Measurements from ENCODE around the gene CENPE.

CENPE gene

DNA sequence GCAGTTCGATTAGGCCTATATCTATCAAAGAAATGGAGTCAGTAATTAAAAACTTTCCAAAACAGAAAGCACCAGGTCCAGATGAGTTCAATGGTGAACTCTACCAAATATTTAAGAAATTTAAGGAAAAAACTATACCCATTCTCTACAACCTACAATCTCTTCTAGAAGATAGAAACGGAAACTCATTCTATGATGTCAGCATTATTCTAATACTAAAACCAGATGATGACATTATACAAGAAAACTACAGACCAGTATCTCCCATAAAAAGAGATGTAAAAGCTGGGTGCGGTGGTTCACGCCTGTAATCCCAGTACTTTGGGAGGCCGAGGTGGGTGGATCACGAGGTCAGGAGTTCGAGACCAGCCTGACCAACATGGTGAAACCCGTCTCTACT lies 69.0 kb downstream of the CENPE start:
- DNase-seq, result no peak

DNA sequence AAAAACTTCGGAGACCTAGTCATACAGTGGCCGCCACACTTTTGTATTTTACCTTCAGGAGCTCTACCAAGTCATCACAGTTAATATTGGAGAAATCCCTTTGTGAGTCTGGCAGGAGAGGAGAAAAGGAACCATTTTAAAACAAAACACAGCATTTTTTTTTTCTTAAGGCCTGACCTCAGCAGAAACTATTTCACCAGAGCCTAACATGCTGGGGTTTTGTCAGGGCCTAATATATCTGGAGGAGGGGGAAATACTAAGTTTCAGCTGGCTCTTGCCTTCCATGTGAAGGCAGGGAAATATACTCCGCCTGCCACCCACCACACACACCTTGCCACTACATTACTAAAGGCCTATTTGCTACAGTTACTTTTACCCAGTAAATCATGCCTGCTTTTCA lies 72.0 kb downstream of the CENPE start:
- no peak for DNase-seq

DNA sequence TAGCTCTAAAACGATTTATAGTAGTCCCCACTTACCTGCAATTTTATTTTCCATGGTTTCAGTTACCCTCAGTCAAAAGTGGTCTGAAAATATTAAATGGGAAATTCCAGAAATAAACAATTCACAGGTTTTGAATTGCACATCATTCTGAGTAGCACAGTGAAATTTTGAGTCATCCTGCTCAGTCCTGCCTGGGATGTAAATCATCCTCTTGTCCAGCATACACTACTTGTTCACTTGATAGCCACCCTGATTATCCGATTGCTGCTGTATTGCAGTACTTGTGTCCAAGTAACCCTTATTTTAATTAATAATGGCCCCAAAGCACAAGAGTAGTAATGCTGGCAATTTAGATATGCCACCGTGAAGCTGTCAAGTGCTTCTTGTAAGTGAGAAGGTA lies 75.0 kb downstream of the CENPE start:
- no peak for DNase-seq

DNA sequence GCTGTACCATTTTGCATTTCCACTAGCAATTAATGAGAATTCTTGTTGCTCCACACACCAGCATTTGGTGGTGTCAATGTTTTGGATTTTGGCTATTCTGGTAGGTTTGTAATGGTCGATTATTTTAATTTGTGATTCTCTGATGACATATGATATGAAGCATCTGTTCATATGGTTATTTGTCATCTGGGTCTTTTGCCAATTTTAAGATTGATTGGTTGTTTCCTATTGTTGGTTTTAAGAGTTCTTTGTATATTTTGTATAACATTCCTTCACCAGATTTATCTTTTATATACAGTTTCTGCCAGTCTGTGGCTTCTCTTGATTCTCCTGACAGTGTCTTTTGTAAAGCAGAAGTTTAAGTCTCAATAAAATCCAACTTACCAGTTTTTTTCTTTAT lies 80.0 kb downstream of the CENPE start:
- no peak for DNase-seq

DNA sequence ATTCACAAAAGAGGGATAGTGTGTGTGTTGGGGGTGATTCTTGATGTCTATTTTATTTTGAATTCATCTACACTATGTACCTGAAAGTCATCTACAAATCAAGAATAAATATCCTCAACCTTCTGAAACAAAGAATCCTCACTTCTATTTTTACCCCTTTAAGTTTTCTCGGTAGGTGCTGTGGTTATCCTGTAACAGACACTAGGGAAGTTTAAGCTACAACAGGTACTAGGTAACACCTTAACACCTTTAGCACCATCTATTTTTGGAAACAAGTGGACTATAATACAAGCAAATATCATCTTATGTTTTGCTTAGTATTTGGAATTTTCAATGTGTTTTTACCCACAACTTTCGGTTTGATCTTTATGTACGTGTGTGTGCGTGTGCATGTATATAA lies 86.5 kb downstream of the CENPE start:
- DNase-seq, result no peak

DNA sequence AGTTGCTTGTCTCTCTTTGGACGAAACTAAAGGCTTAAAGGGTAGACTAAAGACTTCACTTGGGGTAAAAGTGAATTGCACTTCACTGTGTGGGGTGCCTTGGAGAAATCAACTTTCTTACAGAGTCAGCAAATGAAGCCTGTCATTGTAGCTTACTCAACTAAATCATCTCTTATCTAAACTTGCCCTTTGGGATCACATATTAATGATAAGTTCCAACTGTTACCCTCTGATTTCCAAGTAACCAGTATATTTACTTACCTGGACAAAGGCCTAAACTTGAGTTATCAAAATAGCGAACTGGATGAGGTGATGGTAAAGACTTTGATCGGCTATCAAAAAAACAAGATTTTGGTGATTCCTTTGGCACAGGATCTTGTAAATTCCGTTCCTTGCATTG lies 89.6 kb downstream of the CENPE start:
- no peak for DNase-seq

DNA sequence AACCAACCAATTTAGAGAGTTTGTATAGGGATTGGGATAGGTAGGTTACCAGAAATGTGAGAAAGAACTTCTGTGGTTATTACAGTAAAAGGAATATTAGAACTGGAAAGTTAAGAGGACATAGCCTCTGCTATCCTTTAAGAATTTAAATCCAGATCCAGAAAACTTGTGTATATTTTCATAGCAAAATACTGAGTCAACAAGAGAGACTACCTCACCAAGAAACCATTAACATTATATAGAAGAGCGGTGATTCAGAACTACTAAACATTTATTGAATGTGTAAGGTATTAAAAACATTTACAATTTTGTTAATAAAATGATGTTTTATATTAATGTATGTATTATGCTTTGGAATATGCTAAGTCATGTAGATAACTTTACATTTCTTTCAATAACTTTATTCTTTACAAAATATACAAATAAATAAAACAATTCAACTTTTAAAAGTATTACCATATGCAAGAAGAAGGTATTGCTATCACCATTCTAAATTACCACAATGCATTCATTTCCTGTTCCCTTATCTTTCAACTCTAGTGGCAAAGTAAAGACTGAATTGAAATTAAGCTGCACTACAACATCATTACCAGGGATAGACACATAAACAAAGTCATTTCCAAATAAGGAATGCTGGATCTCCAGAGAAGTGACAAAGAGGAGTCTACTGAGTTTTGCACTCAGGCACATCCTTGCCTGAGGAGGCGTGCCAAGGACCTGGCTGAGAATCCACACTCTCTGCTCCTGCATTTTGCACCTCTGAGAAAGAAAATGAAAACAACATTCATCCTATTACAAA lies 92.4 kb downstream of the CENPE start:
- DNase-seq, result no peak

DNA sequence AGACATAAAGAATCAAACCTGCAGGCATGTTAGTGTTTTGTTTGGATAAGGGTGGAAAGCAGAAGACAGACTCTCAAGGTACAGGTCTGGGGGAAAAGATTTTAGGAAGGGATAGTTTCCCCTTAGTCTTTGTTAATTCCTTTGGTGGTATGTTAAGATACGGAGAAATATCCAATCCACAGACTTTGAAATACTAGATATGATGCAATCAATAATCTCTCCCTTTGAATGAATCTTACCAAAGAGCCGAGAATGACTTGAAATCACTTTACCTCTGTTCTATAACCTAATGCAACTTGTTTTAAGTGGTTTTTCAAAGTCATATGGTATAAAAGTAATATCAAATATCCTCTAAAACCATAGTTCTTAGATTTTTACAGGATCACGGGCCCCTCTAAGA lies 93.3 kb downstream of the CENPE start:
- no peak for DNase-seq

DNA sequence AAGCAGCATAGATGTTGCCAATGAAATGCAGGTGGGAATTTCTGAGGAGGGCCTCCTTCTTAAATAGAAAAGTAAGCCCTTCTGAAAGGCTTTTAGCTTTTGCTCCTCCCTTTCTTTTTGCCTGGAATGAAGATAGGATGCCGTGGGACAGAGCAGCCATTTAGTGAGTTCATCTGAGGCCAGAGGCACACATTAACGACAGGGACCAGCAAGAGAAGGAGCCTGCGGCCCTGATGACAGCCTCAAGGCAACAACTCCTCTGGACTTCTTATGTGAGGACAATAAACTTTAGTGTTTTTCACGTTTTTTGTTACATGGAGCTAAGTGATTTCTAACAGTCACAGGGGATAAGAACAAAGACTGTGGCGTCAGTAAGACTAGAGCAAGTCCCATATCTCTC lies 97.5 kb downstream of the CENPE start:
- DNase-seq, result no peak

DNA sequence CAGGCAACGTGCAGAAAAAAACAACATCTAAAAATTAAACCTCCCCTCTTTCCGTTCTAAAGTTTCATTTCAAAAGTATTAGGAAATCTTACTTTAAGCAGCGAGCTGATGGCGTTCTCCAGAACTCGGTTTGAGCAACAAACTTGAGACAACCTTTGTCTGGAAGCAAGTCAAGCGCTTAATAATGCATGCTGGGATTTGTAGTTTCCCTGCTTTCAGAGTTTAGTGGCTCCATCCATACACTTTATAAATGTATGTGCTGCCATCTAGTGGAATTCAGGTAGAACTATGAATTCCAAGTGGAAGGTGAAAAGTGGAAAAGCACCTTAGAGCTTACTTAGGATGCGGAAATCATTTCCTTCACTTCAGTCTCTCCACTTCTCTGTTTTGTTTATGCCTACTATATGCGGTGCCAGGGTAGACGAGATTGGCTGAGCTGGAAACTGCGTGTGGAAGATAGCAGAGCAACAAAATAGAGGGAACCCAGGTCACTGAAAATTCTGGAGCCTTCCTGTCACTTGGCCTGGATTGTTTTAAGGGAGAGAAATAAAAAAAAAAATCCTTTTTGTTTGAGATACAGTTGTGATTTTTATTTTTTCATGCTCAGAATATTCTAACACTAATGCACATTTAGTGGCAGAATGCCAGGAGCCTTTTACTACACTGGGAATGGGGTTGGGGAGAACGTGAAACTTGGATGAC lies 98.3 kb downstream of the CENPE start, which contains the start of gene BDH2:
Gene BDH2, minus strand, starts transcription at position 144 of the 702 bp plus-strand sequence. CDS start 3,580 bp downstream, outside the sequence.
- no peak for DNase-seq

DNA sequence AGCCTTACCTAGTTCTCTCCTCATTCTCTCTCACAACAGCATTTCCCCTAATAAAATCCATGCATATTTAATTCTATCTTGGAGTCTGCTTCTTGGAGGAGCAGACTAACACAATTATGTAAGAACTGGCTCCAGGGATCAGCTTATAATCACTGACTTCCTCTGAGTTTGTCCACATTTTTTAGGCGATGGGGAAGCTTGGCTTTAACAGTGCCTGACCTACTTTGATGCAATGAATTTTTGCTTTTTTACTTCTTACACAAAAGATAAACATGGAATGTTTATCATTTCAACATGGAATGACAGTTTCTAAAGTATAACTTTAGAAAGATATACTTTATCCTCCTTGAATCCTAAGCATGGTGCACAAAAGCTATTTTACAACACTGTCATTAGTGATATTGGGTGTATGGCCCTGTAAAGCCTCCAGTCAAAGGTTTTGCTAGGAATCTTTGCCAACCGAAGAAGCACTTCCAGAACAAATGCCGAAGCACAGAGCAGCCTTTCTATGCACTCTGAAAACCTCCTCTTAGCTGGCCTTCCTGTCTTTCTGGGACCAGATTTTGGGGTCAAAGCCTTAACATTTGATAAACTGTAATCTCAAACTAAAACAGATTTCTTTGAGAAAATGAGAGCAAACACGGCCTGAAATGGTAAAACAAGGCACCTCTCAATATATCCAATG lies 99.2 kb downstream of the CENPE start:
- DNase-seq, result no peak

DNA sequence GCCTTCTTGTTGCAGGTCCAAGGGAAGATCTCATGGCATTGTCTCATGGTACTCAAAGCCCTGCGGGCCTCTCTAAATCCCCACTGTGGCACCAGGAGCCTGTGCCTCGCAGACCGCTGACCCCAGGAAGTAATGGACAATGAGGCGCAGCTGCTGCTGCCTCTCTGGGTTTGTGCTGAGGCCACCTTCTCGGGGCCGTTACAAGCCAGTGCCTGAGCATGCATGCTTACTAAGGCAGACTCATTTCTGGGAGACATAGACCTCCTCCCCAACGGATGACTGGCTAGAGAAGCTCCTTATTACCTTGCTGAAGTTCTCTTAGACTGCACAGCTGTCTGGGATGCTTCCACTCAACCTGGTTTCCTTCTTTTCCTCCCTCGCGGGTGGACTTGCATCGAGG lies 99.8 kb downstream of the CENPE start:
- DNase-seq, result no peak

DNA sequence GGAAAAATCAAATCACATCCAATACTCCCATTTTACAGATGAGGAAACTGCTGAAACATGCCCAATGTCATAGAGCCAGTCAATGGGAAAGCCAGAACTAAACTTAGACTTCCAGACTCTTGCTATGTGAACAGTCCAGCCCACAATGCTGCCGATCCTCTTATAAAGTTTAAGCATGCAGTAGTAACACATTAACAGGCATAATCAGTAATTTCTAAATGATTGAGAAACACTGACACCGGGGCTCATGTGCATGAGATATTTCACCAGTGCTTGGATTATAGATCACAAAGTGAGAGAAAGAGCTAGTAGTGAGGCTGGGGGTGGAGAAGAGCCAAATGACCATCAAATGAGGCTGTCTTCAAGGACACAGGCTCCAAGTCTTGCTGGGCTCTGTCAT lies 101.0 kb downstream of the CENPE start:
- DNase-seq, result no peak

DNA sequence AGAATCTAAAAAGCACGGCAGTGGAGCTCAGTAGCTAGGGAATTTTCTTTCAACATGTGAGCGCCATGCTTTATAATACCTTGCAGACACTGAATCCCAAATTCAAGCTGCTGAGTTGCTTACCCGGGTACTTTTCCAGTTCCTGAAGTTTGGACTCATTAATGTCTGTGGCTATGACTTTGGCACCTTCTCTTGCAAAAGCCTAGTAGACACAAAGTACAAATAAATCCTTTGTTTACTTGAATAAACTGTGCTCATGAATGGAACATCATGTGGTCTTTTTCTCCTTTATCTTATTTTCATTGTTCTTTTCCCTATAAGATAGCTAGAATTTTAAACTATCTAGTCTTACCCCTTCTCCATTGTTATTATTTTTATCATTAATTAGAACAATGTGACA lies 103.1 kb downstream of the CENPE start:
- DNase-seq, result no peak

DNA sequence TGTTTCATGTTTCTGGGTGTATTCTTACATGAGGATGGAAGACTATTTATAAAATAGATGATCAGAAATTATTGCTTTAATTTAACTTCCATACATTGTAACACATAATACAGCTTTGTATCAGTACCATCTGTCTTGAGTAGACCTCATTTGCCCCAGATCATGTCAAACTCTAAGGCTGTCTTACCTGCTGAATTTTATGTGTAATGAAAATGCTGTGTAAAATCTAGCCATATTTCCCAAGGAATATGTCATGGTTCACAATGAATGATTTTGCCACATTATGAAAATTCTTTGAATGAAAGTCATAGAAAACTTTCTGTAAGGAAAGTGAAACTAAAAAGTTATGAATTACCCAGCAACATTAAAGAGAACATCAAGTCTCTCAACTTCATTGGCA lies 105.9 kb downstream of the CENPE start:
- DNase-seq, result no peak

DNA sequence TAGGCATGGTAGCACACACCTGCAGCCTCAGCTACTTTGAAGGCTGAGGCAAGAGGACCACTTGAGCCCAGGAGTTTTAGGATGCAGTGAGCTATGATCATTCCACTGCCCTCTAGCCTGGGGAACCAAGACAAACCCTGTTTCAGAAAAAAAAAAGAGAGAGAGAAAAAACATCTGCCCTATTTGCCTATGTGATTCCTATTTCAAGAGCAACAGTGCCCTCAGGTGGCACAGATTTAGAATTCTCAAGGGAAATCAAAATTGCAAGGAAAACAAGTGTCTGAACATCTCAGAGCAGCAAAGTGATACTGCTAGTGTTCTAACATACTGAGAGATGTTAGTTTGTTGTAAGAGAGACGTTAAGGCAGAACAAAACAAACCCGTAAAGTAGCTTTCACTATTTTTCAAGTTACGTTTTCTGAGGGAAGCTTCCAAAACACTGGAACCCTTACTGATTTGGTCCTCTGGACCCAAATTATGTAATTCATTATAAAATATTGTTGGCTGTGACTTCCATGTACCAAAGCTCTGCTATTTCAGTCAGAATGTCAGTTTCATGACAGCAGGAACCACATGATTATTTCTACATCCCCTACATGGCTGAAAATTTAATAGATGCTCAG lies 106.4 kb downstream of the CENPE start:
- no peak for DNase-seq

DNA sequence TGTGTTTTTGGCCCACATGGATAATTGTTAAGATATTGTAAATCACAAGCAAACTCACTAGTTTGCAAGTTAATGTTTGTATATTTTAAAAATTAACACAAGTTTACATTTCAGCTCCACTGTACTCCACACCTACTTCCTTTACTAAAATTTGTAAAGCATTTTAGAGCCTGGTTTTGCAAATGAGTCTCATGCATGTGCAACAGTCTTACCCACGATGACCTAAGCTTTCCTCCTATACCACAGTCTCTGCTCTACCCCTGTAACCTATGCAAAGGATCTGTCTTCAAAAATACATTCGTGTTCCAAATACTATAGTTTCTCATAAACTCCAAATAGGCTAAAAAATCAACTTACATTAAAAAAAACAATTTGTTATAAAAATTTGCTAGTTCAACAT lies 108.7 kb downstream of the CENPE start:
- no peak for DNase-seq

DNA sequence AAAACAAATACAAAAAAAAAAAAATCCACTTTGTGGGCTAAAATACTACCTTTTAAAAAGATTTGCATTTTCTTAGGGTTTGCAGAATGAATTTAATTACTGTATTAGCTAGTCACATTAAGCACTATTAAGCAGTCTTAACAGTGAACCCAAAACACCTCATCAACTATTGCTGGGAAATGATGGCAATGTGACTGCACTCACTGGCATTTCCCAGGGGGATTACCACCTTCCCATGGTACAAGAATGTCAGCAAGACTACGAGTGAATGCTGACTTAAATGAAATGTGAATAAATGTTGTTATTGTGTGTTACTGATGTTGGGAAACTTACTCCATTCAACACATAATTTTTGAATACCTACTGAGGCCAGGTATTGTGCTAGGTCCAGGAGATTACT lies 111.6 kb downstream of the CENPE start:
- DNase-seq, result no peak

DNA sequence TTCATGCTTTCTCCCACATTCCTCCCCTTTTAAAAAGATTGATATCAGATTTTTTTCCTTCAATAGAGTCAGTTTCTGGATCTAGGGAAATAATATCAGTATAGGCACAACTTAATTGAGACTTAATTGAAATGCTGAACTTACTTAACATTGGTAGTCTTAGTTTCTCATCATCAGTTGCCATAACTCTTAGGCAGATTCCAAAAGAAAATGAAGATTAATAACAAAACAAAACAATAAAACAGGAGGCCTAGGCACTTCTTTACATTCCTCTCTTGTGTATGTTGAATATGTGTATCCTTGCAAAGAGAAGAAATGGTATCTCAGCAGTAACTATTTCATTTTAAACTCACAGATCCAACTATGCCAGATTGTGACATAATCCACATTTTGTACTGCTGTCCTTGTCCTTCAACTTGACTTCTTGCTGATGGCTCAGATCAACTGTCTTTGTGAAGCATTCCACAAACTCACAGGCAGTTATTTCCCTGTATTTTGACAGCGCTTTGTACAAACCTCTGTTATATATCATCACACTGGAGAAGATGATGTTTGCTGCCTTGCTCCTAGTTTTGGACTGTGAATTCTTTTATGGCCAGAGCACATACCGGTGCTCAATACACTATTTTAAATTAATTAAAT lies 112.5 kb downstream of the CENPE start:
- DNase-seq, result no peak

DNA sequence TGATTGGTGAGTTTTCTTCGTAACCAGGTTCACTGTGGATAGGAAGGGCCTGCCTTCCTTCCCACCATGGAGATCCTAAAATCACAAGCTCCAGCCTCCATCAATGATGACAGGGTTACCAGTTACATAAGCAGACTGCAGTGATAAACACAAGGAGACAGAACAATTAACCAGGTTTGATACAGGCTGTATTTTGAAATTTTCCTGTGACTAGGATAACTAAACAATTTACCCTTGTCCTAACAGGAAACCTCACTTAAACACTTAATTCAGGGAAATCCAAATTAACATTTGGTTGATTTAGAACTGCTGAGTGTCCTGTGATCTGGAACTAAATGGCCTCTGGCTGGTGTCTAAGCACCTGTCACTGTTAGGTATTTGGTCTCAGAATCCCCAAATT lies 118.5 kb downstream of the CENPE start:
- DNase-seq, result no peak

DNA sequence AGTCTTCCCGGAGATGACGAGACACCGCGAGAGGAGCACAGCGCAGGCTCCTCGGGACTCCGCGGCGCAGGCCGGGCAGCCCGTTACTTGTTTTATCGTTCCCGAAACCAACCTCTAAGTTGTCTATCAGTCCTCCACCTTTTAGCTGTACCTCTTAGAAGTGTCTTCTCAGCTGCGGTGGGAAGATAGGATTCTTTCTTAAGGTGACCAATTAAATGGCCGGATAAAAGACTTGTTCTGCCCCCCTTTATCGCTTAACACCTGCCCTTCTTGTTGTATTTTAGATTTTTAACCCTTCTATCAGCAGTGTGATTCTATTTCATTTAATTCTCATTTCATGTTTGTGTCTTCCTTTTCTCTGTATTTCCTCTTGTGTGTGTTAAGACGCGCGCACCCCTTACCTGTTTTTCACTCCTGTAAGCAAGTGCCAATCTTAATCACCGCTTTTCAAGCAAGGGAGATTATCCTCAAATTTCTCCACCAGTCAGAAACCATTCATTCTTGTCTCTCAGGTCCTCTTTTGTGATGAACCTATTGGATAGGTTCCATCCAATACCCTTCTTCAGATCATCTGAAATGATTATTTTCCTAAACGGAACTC lies 121.3 kb downstream of the CENPE start, which contains the start of gene SLC9B2:
Gene SLC9B2, minus strand, starts transcription at position 15 of the 601 bp plus-strand sequence. CDS start 9,211 bp downstream, outside the sequence.
- DNase-seq, result no peak
